Measurements from ENCODE around the gene FLRT1. TPM values are rescaled to one million over a fixed set of nuclear protein-coding genes. Genes with fewer than 3 reads are reported as not detected.

The FLRT1 gene
- total and polyA plus RNA-seq, 2 donors (not counting 1 experiment from before 2014, with no cell fraction given): 0.02 to 0.17 TPM

DNA sequence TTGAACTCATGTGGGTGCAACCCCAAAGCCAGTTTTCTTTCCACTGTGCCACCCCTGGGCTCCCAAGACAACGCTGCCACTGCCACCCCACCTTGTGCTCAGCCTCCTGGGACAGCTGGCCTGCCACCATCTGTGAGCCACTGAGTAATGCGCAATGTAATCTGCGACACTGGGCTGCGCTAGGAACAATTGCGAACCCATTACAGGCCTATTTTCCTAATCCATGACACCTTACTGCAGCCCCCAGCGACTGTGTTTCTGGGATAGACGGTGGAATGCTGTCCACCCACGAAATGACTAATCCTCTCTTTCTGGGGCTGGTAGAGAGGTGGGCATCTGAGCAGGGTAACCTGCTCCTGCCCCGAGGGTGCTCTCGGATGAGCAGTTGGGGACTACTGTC is 22.2 kb downstream of the FLRT1 start:
- Histone ChIP-seq H4K20me1 (ENCODE audit: control insufficient read depth, extremely low read depth, insufficient read depth, low read length) (no peaks in the 10 kb centered on the region), H3K9ac (ENCODE audit: insufficient read depth, low read length) (no peak overlapping the region), H3K4me3 (replicated peaks in 1 of 4; ENCODE audit: control extremely low read depth in 1 of 4, insufficient read depth in 1 of 4, low read depth in 3 of 4, low read length in 4 of 4) (no peak overlapping the region), H3K4me2 (ENCODE audit: extremely low read depth, insufficient read depth, low read length) (no peak overlapping the region), H3K79me2 (ENCODE audit: control insufficient read depth, insufficient read depth, low read length) (no peaks in the 10 kb centered on the region), H3K9me3 (ENCODE audit: control insufficient read depth, insufficient read depth, low read depth, low read length) (no peaks in the 10 kb centered on the region), H3K4me1 (ENCODE audit: control insufficient read depth, extremely low read depth, insufficient read depth, low read length) (no peaks in the 10 kb centered on the region), H2AFZ (ENCODE audit: low read length) (no peak overlapping the region), H3K27me3 (ENCODE audit: control insufficient read depth, insufficient read depth, low read length) (peaks cover 5% of the 10 kb centered on the region), H3K36me3 (ENCODE audit: control insufficient read depth, insufficient read depth, low read length) (no peaks in the 10 kb centered on the region), H3K27ac (ENCODE audit: insufficient read depth, low read length) (no peak overlapping the region)
- no peak for DNase-seq (ENCODE audit: low read depth in 2 of 2)
- TF ChIP-seq EZH2 (IDR thresholded peaks at IDR 0.05; ENCODE audit: low read length, missing control alignments) (no peak), CTCF (conservative IDR thresholded peaks at IDR 0.05 in 1 of 2, IDR thresholded peaks at IDR 0.05 in 1 of 2; ENCODE audit: low read depth in 1 of 2, low read length in 2 of 2) (no peak)

DNA sequence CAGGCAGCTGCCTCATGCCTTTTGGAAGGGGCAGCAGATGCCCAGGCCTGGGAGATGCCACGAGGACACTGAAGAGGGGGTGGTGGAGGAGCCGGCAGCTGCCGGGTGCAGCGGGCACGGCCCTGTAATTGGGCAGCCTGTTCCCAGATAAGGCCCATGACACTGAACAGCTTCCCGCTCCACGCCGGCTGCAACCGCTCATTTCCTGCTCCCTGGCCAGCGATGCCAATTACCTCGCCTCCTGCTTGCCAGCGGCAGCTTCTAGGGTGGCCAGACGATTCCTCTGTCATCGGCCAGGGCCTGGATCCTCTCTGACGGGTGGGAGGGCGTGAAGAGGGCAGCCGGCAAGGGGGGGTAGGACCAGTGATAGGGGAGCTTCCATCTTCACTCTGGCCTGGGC is 22.8 kb downstream of the FLRT1 start:
- Histone ChIP-seq H3K27me3 (ENCODE audit: control insufficient read depth, insufficient read depth, low read length) (peaks cover 5% of the 10 kb centered on the region), H3K9ac (ENCODE audit: insufficient read depth, low read length) (no peak overlapping the region), H3K4me1 (ENCODE audit: control insufficient read depth, extremely low read depth, insufficient read depth, low read length) (no peaks in the 10 kb centered on the region), H3K36me3 (ENCODE audit: control insufficient read depth, insufficient read depth, low read length) (no peaks in the 10 kb centered on the region), H3K79me2 (ENCODE audit: control insufficient read depth, insufficient read depth, low read length) (no peaks in the 10 kb centered on the region), H3K27ac (ENCODE audit: insufficient read depth, low read length) (no peak overlapping the region), H3K9me3 (ENCODE audit: control insufficient read depth, insufficient read depth, low read depth, low read length) (no peaks in the 10 kb centered on the region), H4K20me1 (ENCODE audit: control insufficient read depth, extremely low read depth, insufficient read depth, low read length) (no peaks in the 10 kb centered on the region), H3K4me2 (ENCODE audit: extremely low read depth, insufficient read depth, low read length) (no peak overlapping the region), H3K4me3 (replicated peaks in 1 of 4; ENCODE audit: control extremely low read depth in 1 of 4, insufficient read depth in 1 of 4, low read depth in 3 of 4, low read length in 4 of 4) (no peak overlapping the region), H2AFZ (ENCODE audit: low read length) (no peak overlapping the region)
- DNase-seq (ENCODE audit: low read depth in 2 of 2): peak in 1 of 2 donors; percentile 9
- TF ChIP-seq CTCF (conservative IDR thresholded peaks at IDR 0.05 in 1 of 2, IDR thresholded peaks at IDR 0.05 in 1 of 2; ENCODE audit: low read depth in 1 of 2, low read length in 2 of 2) (no peak), EZH2 (IDR thresholded peaks at IDR 0.05; ENCODE audit: low read length, missing control alignments) (no peak)

DNA sequence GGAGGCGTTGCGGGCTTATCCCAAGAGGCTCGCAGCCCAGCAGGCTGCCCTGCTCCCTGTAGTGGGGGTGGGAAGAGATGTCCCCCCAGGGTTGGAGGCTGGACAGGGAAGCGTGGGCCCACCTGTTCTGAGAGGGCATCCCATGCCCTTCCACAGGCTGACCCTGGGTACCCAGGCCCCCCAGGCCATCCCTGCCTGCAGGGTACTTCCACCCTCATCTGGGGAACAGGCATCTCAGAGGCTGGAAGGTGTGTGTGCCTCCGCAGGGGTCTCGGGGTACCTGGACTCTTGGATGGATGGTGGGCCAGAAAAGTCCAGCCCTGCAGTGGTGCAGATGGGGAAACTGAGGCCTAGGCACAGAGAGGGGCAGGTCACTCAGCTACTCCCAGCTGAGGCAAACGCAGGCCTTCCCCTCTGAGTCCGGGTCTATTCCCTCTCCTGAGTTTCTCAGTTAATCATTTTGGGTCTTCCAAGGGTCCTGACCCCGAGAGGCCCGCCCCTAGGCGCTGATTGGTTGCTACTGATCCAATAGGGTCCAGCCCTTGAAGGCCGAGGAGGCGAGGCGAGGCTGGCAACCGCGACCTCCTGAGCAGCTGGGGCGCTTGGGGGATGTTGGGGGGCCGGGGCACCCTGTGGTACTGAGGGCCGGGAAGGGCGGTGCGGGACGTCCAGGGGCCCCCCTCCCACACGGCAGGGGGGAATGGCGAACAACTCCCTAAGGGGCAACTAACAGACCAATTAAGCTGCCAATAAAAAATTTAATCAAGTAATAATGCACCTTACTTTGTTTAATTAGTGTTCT is 23.8 kb downstream of the FLRT1 start:
- no peak overlapping the region for H3K27ac ChIP-seq (ENCODE audit: insufficient read depth, low read length)
- no peaks in the 10 kb centered on the region for H4K20me1 ChIP-seq (ENCODE audit: control insufficient read depth, extremely low read depth, insufficient read depth, low read length)
- H3K27me3 ChIP-seq (ENCODE audit: control insufficient read depth, insufficient read depth, low read length): peaks cover 5% of the 10 kb centered on the region
- H3K9ac ChIP-seq (ENCODE audit: insufficient read depth, low read length): no peak overlapping the region
- no peaks in the 10 kb centered on the region for H3K9me3 ChIP-seq (ENCODE audit: control insufficient read depth, insufficient read depth, low read depth, low read length)
- TF ChIP-seq EZH2 (IDR thresholded peaks at IDR 0.05; ENCODE audit: low read length, missing control alignments): no peak
- no peak for TF ChIP-seq CTCF (conservative IDR thresholded peaks at IDR 0.05 in 1 of 2, IDR thresholded peaks at IDR 0.05 in 1 of 2; ENCODE audit: low read depth in 1 of 2, low read length in 2 of 2)
- H3K4me2 ChIP-seq (ENCODE audit: extremely low read depth, insufficient read depth, low read length): no peak overlapping the region
- no peak overlapping the region for H3K4me3 ChIP-seq (replicated peaks in 1 of 4; ENCODE audit: control extremely low read depth in 1 of 4, insufficient read depth in 1 of 4, low read depth in 3 of 4, low read length in 4 of 4)
- no peak overlapping the region for H2AFZ ChIP-seq (ENCODE audit: low read length)
- no peaks in the 10 kb centered on the region for H3K79me2 ChIP-seq (ENCODE audit: control insufficient read depth, insufficient read depth, low read length)
- H3K4me1 ChIP-seq (ENCODE audit: control insufficient read depth, extremely low read depth, insufficient read depth, low read length): no peaks in the 10 kb centered on the region
- H3K36me3 ChIP-seq (ENCODE audit: control insufficient read depth, insufficient read depth, low read length): no peaks in the 10 kb centered on the region
- no peak for DNase-seq (ENCODE audit: low read depth in 2 of 2)

Measured in fibroblast of lung (primary cell).